ENCODE results near the gene IRGQ. TPM values are rescaled to one million over a fixed set of nuclear protein-coding genes. Genes with fewer than 3 reads are reported as not detected.

Gene IRGQ
- total RNA-seq, 1 experiment from 2014 or later = 24.1 TPM

GRCh38 chr19:43572171-43572588, 23.8 kb downstream of the IRGQ start:
- no peak overlapping the region for H3K18ac ChIP-seq (ENCODE audit: insufficient read length, low read depth, low read length)
- Mint-ChIP-seq H3K27me3 (ENCODE audit: low read depth) (no peaks in the 10 kb centered on the region), H3K4me1 (peaks cover 20 to 32% of the 10 kb centered on the region in 2 experiments), H3K27ac (peak overlapping the region in 2 of 3 experiments; percentile 5 to 17; a peak in 2 of 7 replicates), H3K9me3 (no peaks in the 10 kb centered on the region), H3K36me3 (ENCODE audit: insufficient read depth in 1 of 3, low read depth in 3 of 3) (peaks cover 0 to 27% (median 18%) of the 10 kb centered on the region in 3 experiments; a peak in 6 of 7 replicates), H3K4me3 (no peak overlapping the region; a peak in 1 of 5 replicates)
- H2BK5ac ChIP-seq (ENCODE audit: insufficient read length, low read length) = no peak overlapping the region
- H3K14ac ChIP-seq (ENCODE audit: insufficient read depth, low read length) = no peak overlapping the region
- H4K91ac ChIP-seq (ENCODE audit: insufficient read length, low read depth, low read length) = no peak overlapping the region
- no peaks in the 10 kb centered on the region for H3K27me3 ChIP-seq (ENCODE audit: insufficient read depth, low read length)
- H2AK5ac ChIP-seq (ENCODE audit: insufficient read length, low read length) = no peak overlapping the region
- no peak for DNase-seq
- H3K4ac ChIP-seq (ENCODE audit: low read depth, low read length) = no peak overlapping the region
- TF ChIP-seq, protein P1, sequence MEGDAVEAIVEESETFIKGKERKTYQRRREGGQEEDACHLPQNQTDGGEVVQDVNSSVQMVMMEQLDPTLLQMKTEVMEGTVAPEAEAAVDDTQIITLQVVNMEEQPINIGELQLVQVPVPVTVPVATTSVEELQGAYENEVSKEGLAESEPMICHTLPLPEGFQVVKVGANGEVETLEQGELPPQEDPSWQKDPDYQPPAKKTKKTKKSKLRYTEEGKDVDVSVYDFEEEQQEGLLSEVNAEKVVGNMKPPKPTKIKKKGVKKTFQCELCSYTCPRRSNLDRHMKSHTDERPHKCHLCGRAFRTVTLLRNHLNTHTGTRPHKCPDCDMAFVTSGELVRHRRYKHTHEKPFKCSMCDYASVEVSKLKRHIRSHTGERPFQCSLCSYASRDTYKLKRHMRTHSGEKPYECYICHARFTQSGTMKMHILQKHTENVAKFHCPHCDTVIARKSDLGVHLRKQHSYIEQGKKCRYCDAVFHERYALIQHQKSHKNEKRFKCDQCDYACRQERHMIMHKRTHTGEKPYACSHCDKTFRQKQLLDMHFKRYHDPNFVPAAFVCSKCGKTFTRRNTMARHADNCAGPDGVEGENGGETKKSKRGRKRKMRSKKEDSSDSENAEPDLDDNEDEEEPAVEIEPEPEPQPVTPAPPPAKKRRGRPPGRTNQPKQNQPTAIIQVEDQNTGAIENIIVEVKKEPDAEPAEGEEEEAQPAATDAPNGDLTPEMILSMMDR (conservative IDR thresholded peaks at IDR 0.05) = no peak
- H2BK120ac ChIP-seq (ENCODE audit: low read depth, low read length, poor library complexity, severe bottlenecking) = no peak overlapping the region
- no peak overlapping the region for H3T11ph ChIP-seq (ENCODE audit: low read length)
- no peak overlapping the region for H2BK12ac ChIP-seq (ENCODE audit: insufficient read length, low read depth, low read length)
- H3K4me1 ChIP-seq (ENCODE audit: insufficient read depth, low read length) = peaks cover 4% of the 10 kb centered on the region; the same call in 1 of the 2 replicates
- H3K79me1 ChIP-seq (ENCODE audit: insufficient read depth, low read depth, low read length, poor library complexity, severe bottlenecking) = no peaks in the 10 kb centered on the region
- H3K23ac ChIP-seq (ENCODE audit: insufficient read length, low read depth, low read length) = no peak overlapping the region
- WGBS (ENCODE audit: extremely low coverage, insufficient read length, low lambda C conversion rate) = no CpG with 5 or more reads among the region's 3 CpGs
- no peak overlapping the region for H2BK15ac ChIP-seq (ENCODE audit: low read depth, low read length)
- H4K8ac ChIP-seq (replicated peaks; ENCODE audit: insufficient read length, low read depth, low read length) = no peak overlapping the region
- no peak overlapping the region for H3K27ac ChIP-seq (ENCODE audit: insufficient read length, low read depth, low read length)
- no peaks in the 10 kb centered on the region for H4K20me1 ChIP-seq (ENCODE audit: control insufficient read depth, insufficient read depth, insufficient read length)
- H3K23me2 ChIP-seq (ENCODE audit: insufficient read length, low read depth, low read length, poor library complexity, severe bottlenecking) = peaks cover 7% of the 10 kb centered on the region
- H4K5ac ChIP-seq (ENCODE audit: insufficient read length, low read depth, low read length) = no peak overlapping the region
- H3K4me2 ChIP-seq (ENCODE audit: insufficient read depth, insufficient read length, low read length) = no peak overlapping the region
- H2BK20ac ChIP-seq (ENCODE audit: low read depth, low read length, poor library complexity, severe bottlenecking) = no peak overlapping the region
- no peak overlapping the region for H3K9ac ChIP-seq (ENCODE audit: extremely low read depth, insufficient read length, low read length)
- H3K56ac ChIP-seq (ENCODE audit: insufficient read length, low read depth, low read length) = no peak overlapping the region
- no peak overlapping the region for H2AFZ ChIP-seq (ENCODE audit: low read length)
- H3K9me3 ChIP-seq (ENCODE audit: control insufficient read depth, low read depth, low read length) = no peaks in the 10 kb centered on the region
- H3K79me2 ChIP-seq (ENCODE audit: insufficient read depth, low read length) = no peaks in the 10 kb centered on the region; the same call in 1 of the 2 replicates
